HG03457 (cell line): ENCODE results near the gene HLF.

ENCODE experiments used
- ATAC-seq: cut with Tn5 transposase; IDR thresholded peaks from one replicate; pipeline ENCODE4 v1.9.1; 2021; ENCODE audit warnings: moderate number of reproducible peaks; ENCODE audit not compliant: unreplicated experiment

Gene HLF

GRCh38 chr17:55273579-55274354 lies 9.0 kb downstream of the HLF start:
- ATAC-seq, result no peak

- ATAC-seq, result no peak
Measured at GRCh38 chr17:55274355-55275255, 9.8 kb downstream of the HLF start.

- no peak for ATAC-seq
Measured at GRCh38 chr17:55275894-55276804, 11.4 kb downstream of the HLF start.

GRCh38 chr17:55278173-55278961 lies 13.6 kb downstream of the HLF start:
- ATAC-seq, result no peak

GRCh38 chr17:55279203-55279602 lies 14.4 kb downstream of the HLF start:
- no peak for ATAC-seq

GRCh38 chr17:55279788-55280187 lies 15.0 kb downstream of the HLF start:
- ATAC-seq, result no peak

- ATAC-seq, result no peak
Measured at GRCh38 chr17:55280212-55280611, 15.5 kb downstream of the HLF start.

- ATAC-seq, result no peak
Measured at GRCh38 chr17:55281649-55282378, 17.1 kb downstream of the HLF start.

- no peak for ATAC-seq
Measured at GRCh38 chr17:55282379-55282702, 17.6 kb downstream of the HLF start.

GRCh38 chr17:55282741-55283140 lies 18.0 kb downstream of the HLF start:
- no peak for ATAC-seq

- no peak for ATAC-seq
Measured at GRCh38 chr17:55283256-55283965, 18.7 kb downstream of the HLF start.

GRCh38 chr17:55284001-55284884 lies 19.5 kb downstream of the HLF start:
- ATAC-seq, result no peak

GRCh38 chr17:55284944-55285339 lies 20.2 kb downstream of the HLF start:
- no peak for ATAC-seq

- ATAC-seq, result no peak
Measured at GRCh38 chr17:55285340-55286301, 20.9 kb downstream of the HLF start.

- ATAC-seq, result no peak
Measured at GRCh38 chr17:55286681-55287589, 22.2 kb downstream of the HLF start.
